ENCODE results near the gene STK10.
A peak's percentile ranks its signal among the peaks of the same experiment; 100 is the strongest.

The STK10 gene

GRCh38 chr5:172110921-172111851 lies 76.8 kb downstream of the STK10 start:
- DNase-seq (ENCODE audit: extremely low read depth in 1 of 2, low read depth in 1 of 2): peak; percentile 71 to 89

GRCh38 chr5:172110260-172110815 lies 77.7 kb downstream of the STK10 start:
- no peak for DNase-seq (ENCODE audit: extremely low read depth in 1 of 2, low read depth in 1 of 2)

GRCh38 chr5:172109749-172110148 lies 78.3 kb downstream of the STK10 start:
- DNase-seq (ENCODE audit: extremely low read depth in 1 of 2, low read depth in 1 of 2): no peak

GRCh38 chr5:172107571-172107970 lies 80.5 kb downstream of the STK10 start:
- no peak for DNase-seq (ENCODE audit: extremely low read depth in 1 of 2, low read depth in 1 of 2)

DNA sequence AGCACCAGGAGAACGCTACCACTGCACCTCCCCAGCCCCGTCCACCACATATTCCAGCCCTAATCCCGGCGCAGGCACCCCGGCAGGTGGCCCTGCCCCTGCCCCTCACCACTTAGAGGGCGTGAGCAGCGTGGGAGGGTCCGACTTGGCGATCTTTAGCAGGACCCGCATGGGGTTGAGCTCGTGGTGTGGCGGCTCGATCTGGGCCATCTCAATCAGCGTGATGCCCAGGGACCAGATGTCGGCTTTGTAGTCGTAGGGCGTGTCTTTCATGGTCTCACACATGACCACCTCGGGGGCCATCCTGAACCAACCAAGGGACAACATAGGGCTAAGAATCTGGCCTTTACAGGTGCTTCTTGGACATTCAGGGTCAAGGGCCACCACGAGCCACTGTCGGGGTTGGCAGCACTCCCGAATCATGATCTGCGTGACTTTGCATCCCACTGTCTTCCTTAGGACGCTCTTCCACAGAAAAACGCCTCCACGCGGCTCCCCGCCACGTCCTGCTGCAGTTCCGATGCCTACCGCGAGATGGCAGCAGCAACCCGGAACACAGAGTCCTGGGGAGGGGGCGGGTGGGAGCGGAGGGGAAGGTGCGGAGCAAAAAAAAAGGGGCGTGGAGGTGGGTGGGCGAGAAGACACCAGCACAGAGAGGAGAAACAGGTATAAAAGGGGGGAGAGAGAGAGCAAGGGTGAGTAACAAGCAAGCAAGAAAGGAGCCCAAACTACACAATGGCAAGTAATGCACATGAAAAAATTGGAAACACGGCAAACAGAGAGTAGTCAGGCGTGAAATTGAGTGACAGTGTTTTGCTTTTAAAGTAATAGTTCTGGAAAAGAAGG lies 81.3 kb downstream of the STK10 start:
- DNase-seq (ENCODE audit: extremely low read depth in 1 of 2, low read depth in 1 of 2): peak in 1 of 2 donors; percentile 26

DNA sequence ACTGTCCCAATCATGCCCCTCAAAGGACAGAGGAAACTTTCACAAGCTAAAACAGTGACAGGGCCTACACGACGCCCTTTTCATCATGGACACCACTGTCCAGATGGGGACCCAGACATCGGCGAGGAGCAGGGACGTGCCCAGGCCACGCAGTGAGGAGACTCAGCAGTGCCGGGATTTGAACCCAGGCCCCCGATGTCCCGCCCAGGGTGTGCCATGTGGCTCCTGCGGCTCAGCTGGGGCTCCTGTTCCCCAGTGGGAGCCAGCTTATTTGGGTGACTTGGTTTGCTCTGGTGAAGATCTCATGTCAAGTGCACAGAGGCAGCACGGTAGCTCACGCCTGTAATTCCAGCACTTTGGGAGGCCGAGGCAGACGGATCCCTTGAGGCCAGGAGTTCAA lies 82.2 kb downstream of the STK10 start:
- no peak for DNase-seq (ENCODE audit: extremely low read depth in 1 of 2, low read depth in 1 of 2)

DNA sequence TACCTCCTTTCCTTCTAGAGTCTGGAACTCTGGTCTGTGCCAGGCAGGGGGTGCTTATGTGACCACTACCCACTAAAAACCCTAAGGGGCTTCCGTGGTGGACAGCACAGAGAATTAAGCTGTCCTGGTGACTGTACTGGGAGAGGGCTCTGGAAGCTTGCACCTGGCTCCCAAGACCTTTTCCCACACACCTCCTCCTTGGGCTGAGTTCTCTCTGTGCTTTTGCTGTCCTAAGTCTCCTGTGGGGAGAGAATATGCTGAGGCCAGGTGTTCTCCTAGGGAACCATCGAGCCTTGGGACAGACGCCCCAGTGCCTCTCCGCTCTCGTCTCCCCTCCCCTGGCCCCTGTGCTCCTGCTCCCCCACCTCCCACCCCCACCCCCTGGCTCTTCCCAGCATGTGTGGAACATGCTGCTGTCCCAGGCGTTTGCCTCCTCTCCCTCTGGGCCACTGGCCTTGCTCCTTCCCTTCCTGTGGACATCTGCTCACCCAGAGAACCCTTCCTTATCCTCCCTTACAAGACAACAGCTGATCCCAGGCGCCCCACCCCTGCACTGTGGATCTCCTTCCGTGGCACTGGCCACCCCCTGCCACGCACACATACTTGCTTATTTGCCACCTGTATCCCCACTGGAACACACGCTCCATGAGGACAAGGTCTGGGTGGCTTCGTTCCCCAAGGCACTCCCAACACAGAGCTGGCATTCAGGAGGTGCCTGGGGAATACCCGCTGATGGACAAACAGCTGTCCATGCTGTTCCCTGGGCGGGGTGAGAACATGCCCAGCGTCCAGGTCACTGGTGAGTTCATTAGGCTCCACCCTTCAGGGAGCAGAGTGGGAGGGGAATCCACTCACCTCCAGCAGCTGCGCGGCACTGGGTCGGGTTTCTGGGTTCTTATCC lies 83.0 kb downstream of the STK10 start:
- DNase-seq (ENCODE audit: extremely low read depth in 1 of 2, low read depth in 1 of 2): no peak

DNA sequence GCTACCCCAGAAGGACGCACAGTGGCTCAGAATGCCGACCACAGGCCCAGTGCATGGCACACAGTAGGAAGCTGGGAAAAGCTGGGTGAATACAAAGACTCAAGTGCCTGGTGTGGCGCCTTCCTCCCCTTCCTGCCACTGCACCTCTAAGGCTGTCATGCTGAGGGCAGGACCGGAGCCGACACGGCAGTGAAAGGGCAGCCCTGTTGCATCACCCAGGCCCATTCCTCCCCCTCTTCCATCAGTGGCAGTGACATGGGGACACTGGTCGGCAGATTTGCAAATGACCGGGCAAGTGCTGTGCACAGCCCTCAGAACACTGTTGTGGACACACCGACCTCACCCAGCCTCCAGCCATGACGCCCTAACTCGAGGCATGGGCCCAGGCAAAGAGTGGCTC lies 84.0 kb downstream of the STK10 start:
- DNase-seq (ENCODE audit: extremely low read depth in 1 of 2, low read depth in 1 of 2): no peak

GRCh38 chr5:172102913-172103626 lies 85.0 kb downstream of the STK10 start:
- DNase-seq (ENCODE audit: extremely low read depth in 1 of 2, low read depth in 1 of 2): peak; percentile 27 to 53

- DNase-seq (ENCODE audit: extremely low read depth in 1 of 2, low read depth in 1 of 2): no peak
Observed at GRCh38 chr5:172102218-172102870, 85.7 kb downstream of the STK10 start.

DNA sequence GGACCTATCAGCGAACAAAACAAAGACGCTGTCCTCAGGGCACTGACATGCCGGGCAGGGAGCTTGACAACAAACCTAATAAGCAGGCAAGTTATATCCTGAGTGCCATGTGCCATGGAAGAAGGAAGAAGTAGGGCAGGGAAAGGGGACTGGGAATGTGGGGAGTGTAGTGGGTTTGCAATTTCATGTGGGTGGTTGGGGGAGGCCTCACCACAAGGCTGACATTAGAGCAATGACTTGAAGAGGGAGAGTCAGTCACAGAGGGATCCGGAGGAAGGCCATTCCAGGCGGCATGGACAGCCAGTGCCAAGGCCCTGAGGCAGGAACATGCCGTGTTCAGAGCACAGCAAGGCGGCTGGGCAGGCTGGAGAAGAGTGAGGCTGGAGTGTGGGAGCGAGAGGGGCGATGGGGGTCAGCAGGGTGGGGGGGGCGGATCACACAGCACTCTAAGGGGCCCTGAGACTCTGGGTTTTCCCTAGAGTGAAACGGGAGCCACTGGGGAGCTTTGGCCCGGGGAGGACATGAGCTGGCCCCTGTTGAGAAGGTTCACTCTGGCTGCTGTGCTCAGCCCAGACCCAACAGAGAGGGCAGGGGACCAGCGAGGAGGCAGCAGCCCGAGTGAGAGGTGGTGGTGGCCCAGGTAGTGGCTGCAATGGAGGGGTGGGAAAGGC lies 86.3 kb downstream of the STK10 start:
- DNase-seq (ENCODE audit: extremely low read depth in 1 of 2, low read depth in 1 of 2): no peak

DNA sequence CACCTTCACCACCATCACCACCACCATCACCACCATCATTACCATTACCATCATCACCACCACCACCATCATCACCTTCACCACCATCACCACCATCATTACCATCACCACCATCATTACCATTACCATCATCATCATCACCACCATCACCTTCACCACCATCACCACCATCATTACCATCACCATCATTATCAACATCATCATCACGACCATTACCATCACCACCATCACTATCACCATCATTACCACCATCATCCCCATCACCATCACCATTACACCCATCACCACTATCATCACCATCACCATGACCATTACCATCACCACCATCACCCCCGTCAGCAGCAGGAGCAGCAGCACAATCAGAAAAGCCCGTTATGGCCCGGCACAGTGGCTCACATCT lies 89.1 kb downstream of the STK10 start:
- no peak for DNase-seq (ENCODE audit: extremely low read depth in 1 of 2, low read depth in 1 of 2)

DNA sequence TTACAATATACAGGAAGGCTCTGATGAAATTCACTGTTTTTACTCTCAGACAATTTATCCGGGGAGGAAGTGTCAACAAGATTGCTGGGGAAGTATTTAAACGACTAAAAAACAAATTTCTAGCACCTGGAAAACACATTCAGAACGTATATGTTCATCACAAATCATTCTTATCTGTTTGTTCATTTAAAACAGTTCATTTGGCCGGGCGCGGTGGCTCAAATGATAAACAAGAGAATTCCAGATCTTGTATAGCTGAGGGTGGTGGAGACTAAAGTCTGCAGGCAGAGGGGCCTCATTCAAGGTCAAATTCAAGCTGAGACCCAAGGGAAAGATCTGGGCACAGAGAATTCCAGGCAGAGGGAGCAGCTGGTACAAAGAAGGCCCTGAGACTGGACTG lies 90.0 kb downstream of the STK10 start:
- DNase-seq (ENCODE audit: extremely low read depth in 1 of 2, low read depth in 1 of 2): no peak

DNA sequence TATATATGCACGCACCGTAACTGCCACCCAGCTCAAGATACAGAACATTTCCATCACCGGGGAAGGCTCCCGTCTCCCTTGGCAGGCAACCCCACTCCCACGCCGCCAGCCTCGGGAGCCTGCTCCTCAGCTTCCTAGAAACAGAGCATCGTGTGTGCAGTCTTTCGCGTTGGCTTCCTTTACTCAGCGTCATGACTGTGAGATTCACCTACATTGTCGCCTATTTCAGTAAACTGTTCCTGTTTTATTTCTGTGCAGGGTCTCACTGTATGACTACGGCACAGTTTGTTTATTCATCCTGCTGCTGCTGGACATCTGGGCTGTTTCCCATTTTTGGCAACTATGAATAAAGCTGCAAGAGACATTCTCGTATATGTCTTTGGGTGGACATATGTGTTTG lies 90.7 kb downstream of the STK10 start:
- DNase-seq (ENCODE audit: extremely low read depth in 1 of 2, low read depth in 1 of 2): no peak

DNA sequence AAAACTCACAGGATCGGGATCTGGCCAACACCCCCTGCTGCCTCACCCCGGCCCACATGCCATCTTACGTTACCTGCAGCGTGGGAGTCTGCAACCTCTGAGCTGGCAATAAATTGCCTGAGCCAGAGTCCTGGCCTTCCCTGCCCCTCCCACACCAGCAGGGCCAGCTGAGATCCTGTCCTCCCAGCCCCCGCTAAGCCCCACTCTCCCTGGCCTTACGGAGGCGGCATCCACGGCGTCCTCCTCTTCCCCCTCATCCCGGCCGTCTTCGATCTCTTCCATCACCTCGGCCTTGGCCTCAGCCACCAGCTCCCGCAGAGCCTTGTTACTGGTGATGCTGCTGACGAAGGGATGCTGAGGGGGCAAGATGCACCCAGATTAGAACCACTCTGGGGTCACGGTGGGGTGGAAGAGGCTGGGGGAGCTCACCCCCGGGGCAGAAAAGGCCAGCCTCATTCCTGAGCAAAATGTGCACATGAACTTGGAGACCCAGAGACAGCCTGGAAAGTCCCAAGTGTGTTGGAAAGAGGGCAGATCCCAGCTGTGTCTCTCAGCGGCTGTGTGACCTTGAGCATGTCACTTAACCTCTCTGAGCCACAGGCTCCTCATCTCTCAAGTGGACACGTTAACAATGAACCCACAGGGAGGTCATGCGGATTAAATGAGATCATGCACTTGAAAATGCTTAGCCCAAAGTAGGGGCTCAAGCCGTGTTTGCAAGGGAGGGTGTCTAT lies 91.7 kb downstream of the STK10 start:
- no peak for DNase-seq (ENCODE audit: extremely low read depth in 1 of 2, low read depth in 1 of 2)

- no peak for DNase-seq (ENCODE audit: extremely low read depth in 1 of 2, low read depth in 1 of 2)
Observed at GRCh38 chr5:172095368-172096206, 92.4 kb downstream of the STK10 start.

GRCh38 chr5:172093965-172094364 lies 94.1 kb downstream of the STK10 start:
- no peak for DNase-seq (ENCODE audit: extremely low read depth in 1 of 2, low read depth in 1 of 2)
